Peyer's patch (tissue), 4 donors: ENCODE data around the gene AHDC1.

ENCODE experiments used
- CTCF ChIP-seq, 6 experiments: fragments of 450-650 bp in 4 of 6; fragments of 200-600 bp in 2 of 6; sonication (generic) in 1 of 6; IDR thresholded peaks; one replicate each; pipeline ENCODE4 v1.5.1; 2017 to 2019; ENCODE audit warnings: antibody characterized with exemption in 6 of 6, mild to moderate bottlenecking in 3 of 6, moderate library complexity in 1 of 6
- POLR2A ChIP-seq, 2 donors: fragments of 450-650 bp; IDR thresholded peaks; one replicate each; pipeline ENCODE4 v1.5.1; 2017; ENCODE audit warnings: antibody characterized with exemption in 2 of 2, mild to moderate bottlenecking in 2 of 2, moderate library complexity in 2 of 2

- no peak for TF ChIP-seq POLR2A (IDR thresholded peaks at IDR 0.05)
- no peak for TF ChIP-seq CTCF (IDR thresholded peaks at IDR 0.05)
These were observed 15.4 kb downstream of the AHDC1 start for GRCh38 chr1:27588256-27589232.
